Upper lobe of left lung (tissue), 6 donors: ENCODE data around the gene SPDEF. TPM values are rescaled to one million over a fixed set of nuclear protein-coding genes. Genes with fewer than 3 reads are reported as not detected.

ENCODE experiments used
- ATAC-seq, 2 donors: fragments of 200-7000 bp; cut with Tn5 transposase; one replicate each; pipeline ENCODE4 v1.9.1; 2022; ENCODE audit warnings: mild to moderate bottlenecking in 2 of 2, moderate library complexity in 2 of 2; ENCODE audit not compliant: low FRiP score in 2 of 2
- DNase-seq, 2 donors: peaks; one replicate each; pipeline ENCODE4 v3.0.0-alpha.2; 2019 to 2020
- H3K27ac ChIP-seq, 4 donors: fragments of 200-600 bp; sonication (generic); one replicate each; pipeline ENCODE4 v1.5.1; 2016 to 2019
- H3K27me3 ChIP-seq, 4 donors: fragments of 200-600 bp; sonication (generic); one replicate each; pipeline ENCODE4 v1.5.1; 2017 to 2019
- H3K36me3 ChIP-seq, 4 donors: fragments of 200-600 bp; sonication (generic); one replicate each; pipeline ENCODE4 v1.5.1; 2016 to 2019
- H3K4me1 ChIP-seq, 4 donors: fragments of 200-600 bp; sonication (generic); one replicate each; pipeline ENCODE4 v1.5.1; 2018 to 2019
- H3K4me3 ChIP-seq, 4 donors: fragments of 200-600 bp; sonication (generic); one replicate each; pipeline ENCODE4 v1.5.1; 2017 to 2019; ENCODE audit warnings: mild to moderate bottlenecking in 2 of 4, moderate library complexity in 1 of 4
- H3K9me3 ChIP-seq, 4 donors: fragments of 200-600 bp; sonication (generic); one replicate each; pipeline ENCODE4 v1.5.1; 2018 to 2019
- CTCF ChIP-seq, 6 experiments: fragments of 450-650 bp in 4 of 6; fragments of 200-600 bp in 2 of 6; sonication (generic) in 2 of 6; IDR thresholded peaks; one replicate each; pipeline ENCODE4 v1.5.1; 2016 to 2019; ENCODE audit warnings: antibody characterized with exemption in 6 of 6
- EP300 ChIP-seq, 4 donors: sonication (generic); formaldehyde crosslinking; IDR thresholded peaks; one replicate each; pipeline ENCODE4 v1.5.1; 2017; ENCODE audit warnings: antibody characterized with exemption in 4 of 4, control low read depth in 2 of 4
- POLR2A ChIP-seq, 4 donors: fragments of 450-650 bp; IDR thresholded peaks; one replicate each; pipeline ENCODE4 v1.5.1; 2016 to 2017; ENCODE audit warnings: antibody characterized with exemption in 4 of 4, mild to moderate bottlenecking in 2 of 4
- POLR2AphosphoS5 ChIP-seq, 2 donors: sonication (generic); formaldehyde crosslinking; IDR thresholded peaks; one replicate each; pipeline ENCODE4 v1.5.1; 2017; ENCODE audit warnings: antibody characterized with exemption in 2 of 2
- WGBS, 2 donors: methylation state at CpG; one replicate each; pipeline ENCODE4 v1.1.5; 2017 to 2018; 5-methylcytosine and 5-hydroxymethylcytosine counted together
- total RNA-seq, 6 donors: library from RNA; depleted of rRNA in 4 of 6; stranded (reverse); fragments of >200 nt in 4 of 6; gene quantifications; one replicate each; pipeline versions ENCODE4 v1.1.0 to v1.2.1, GENCODE V29; 2016 to 2021
- donor health status: DM: no; HTN: no; CAD: no; lungs with moderate emphysema.
- donor health status: DM: no; HTN: yes; CAD: no; lungs with severe emphysema.

SPDEF gene
- total RNA-seq, 6 donors from 2014 or later: 0.61 to 5.2 (median 3.8) TPM

- Histone ChIP-seq H3K9me3 (peaks cover 0 to 6% (median 0%) of the 10 kb centered on the region in 4 donors), H3K36me3 (no peaks in the 10 kb centered on the region), H3K4me1 (no peaks in the 10 kb centered on the region), H3K27ac (no peak overlapping the region), H3K27me3 (no peaks in the 10 kb centered on the region), H3K4me3 (no peak overlapping the region)
- DNase-seq (no peak), ATAC-seq (no peak)
- WGBS, 2 donors: 73 to 98% methylated on average over 3 of the region's 3 CpGs
- TF ChIP-seq POLR2AphosphoS5 (IDR thresholded peaks at IDR 0.05) (no peak), POLR2A (IDR thresholded peaks at IDR 0.05) (no peak), EP300 (IDR thresholded peaks at IDR 0.05) (no peak), CTCF (IDR thresholded peaks at IDR 0.05) (no peak)
Measured at GRCh38 chr6:34494973-34495372, 61.2 kb downstream of the SPDEF start.

- no peaks in the 10 kb centered on the region for H3K9me3 ChIP-seq
- H3K27ac ChIP-seq: no peak overlapping the region
- no peak for ATAC-seq
- H3K4me1 ChIP-seq: no peaks in the 10 kb centered on the region
- WGBS, 2 donors: 62 to 76% methylated on average over 4 of the region's 4 CpGs
- H3K36me3 ChIP-seq: no peaks in the 10 kb centered on the region
- no peak for DNase-seq
- TF ChIP-seq POLR2AphosphoS5 (IDR thresholded peaks at IDR 0.05) (no peak), EP300 (IDR thresholded peaks at IDR 0.05) (no peak), CTCF (IDR thresholded peaks at IDR 0.05) (no peak), POLR2A (IDR thresholded peaks at IDR 0.05) (no peak)
- H3K27me3 ChIP-seq: no peaks in the 10 kb centered on the region
- no peak overlapping the region for H3K4me3 ChIP-seq
Measured at GRCh38 chr6:34493344-34493743, 62.8 kb downstream of the SPDEF start.

GRCh38 chr6:34491091-34491430 lies 65.1 kb downstream of the SPDEF start:
- TF ChIP-seq EP300 (IDR thresholded peaks at IDR 0.05): no peak
- TF ChIP-seq POLR2AphosphoS5 (IDR thresholded peaks at IDR 0.05): no peak
- TF ChIP-seq CTCF (IDR thresholded peaks at IDR 0.05): no peak
- TF ChIP-seq POLR2A (IDR thresholded peaks at IDR 0.05): no peak
- WGBS, 2 donors: 44 to 73% methylated on average over 9 to 10 of the region's 10 CpGs

GRCh38 chr6:34490390-34491090 lies 65.6 kb downstream of the SPDEF start:
- H3K4me3 ChIP-seq: no peak overlapping the region
- no peaks in the 10 kb centered on the region for H3K4me1 ChIP-seq
- DNase-seq (no peak), ATAC-seq (no peak)
- no peaks in the 10 kb centered on the region for H3K27me3 ChIP-seq
- H3K27ac ChIP-seq: no peak overlapping the region
- 70 to 82% methylated on average over 17 to 20 of the region's 20 CpGs for WGBS, 2 donors
- no peaks in the 10 kb centered on the region for H3K36me3 ChIP-seq
- no peak for TF ChIP-seq EP300 (IDR thresholded peaks at IDR 0.05)
- no peak for TF ChIP-seq CTCF (IDR thresholded peaks at IDR 0.05)
- no peak for TF ChIP-seq POLR2A (IDR thresholded peaks at IDR 0.05)
- TF ChIP-seq POLR2AphosphoS5 (IDR thresholded peaks at IDR 0.05): no peak
- H3K9me3 ChIP-seq: no peaks in the 10 kb centered on the region

More at GRCh38 chr6:34491091-34491430, 65.1 kb downstream of the SPDEF start:
- no peak for DNase-seq
- Histone ChIP-seq H3K9me3 (no peaks in the 10 kb centered on the region), H3K4me3 (no peak overlapping the region), H3K27me3 (no peaks in the 10 kb centered on the region), H3K36me3 (no peaks in the 10 kb centered on the region), H3K4me1 (no peaks in the 10 kb centered on the region), H3K27ac (no peak overlapping the region)
- ATAC-seq: peak in 1 of 2 donors; percentile 69

GRCh38 chr6:34489207-34489805 lies 66.8 kb downstream of the SPDEF start:
- Histone ChIP-seq H3K36me3 (no peaks in the 10 kb centered on the region), H3K27ac (no peak overlapping the region), H3K4me1 (no peaks in the 10 kb centered on the region), H3K4me3 (no peak overlapping the region), H3K9me3 (no peaks in the 10 kb centered on the region), H3K27me3 (no peaks in the 10 kb centered on the region)
- TF ChIP-seq POLR2A (IDR thresholded peaks at IDR 0.05) (no peak), CTCF (IDR thresholded peaks at IDR 0.05) (no peak), POLR2AphosphoS5 (IDR thresholded peaks at IDR 0.05) (no peak), EP300 (IDR thresholded peaks at IDR 0.05) (no peak)
- DNase-seq: no peak
- ATAC-seq: no peak
- 74 to 87% methylated on average over 6 to 9 of the region's 9 CpGs for WGBS, 2 donors
